Smooth muscle cell (in vitro differentiated cells): ENCODE measurements around the gene MRLN. TPM values are rescaled to one million over a fixed set of nuclear protein-coding genes. Genes with fewer than 3 reads are reported as not detected.

ENCODE experiments used
- DNase-seq: peaks from one replicate; lab custom pipeline; 2025; ENCODE audit not compliant: unreplicated experiment; lab: John Stamatoyannopoulos, UW
- H2AFZ ChIP-seq: fragments of 200-600 bp; sonication (generic); 2 replicates; pipeline ENCODE4 v1.6.0; 2016; ENCODE audit warnings: antibody characterized with exemption, low read depth, mild to moderate bottlenecking
- H3F3A ChIP-seq: fragments of 200-600 bp; sonication (generic); 2 replicates; pipeline ENCODE4 v1.6.0; 2017; ENCODE audit warnings: antibody characterized with exemption, low read depth
- H3K27ac ChIP-seq: fragments of 200-600 bp; sonication (generic); 2 replicates; pipeline ENCODE4 v1.5.1; 2016; ENCODE audit warnings: low read depth, mild to moderate bottlenecking
- H3K27me3 ChIP-seq: fragments of 200-600 bp; sonication (generic); 2 replicates; pipeline ENCODE4 v1.6.1; 2016; ENCODE audit warnings: low read depth, mild to moderate bottlenecking
- H3K36me3 ChIP-seq: fragments of 200-600 bp; sonication (generic); 2 replicates; pipeline ENCODE4 v1.5.1; 2016; ENCODE audit warnings: low read depth
- H3K4me1 ChIP-seq: fragments of 200-600 bp; sonication (generic); 2 replicates; pipeline ENCODE4 v1.5.1; 2016; ENCODE audit warnings: low read depth
- H3K4me2 ChIP-seq: fragments of 200-600 bp; sonication (generic); 2 replicates; pipeline ENCODE4 v1.6.0; 2016; ENCODE audit warnings: mild to moderate bottlenecking
- H3K4me3 ChIP-seq: fragments of 200-600 bp; sonication (generic); 2 replicates; pipeline ENCODE4 v1.5.1; 2016; ENCODE audit warnings: mild to moderate bottlenecking
- H3K79me2 ChIP-seq: fragments of 200-600 bp; sonication (generic); 2 replicates; pipeline ENCODE4 v1.6.0; 2016; ENCODE audit warnings: low read depth, mild to moderate bottlenecking
- H3K9ac ChIP-seq: fragments of 200-600 bp; sonication (generic); 2 replicates; pipeline ENCODE4 v1.6.0; 2016; ENCODE audit warnings: low read depth
- H3K9me3 ChIP-seq: fragments of 200-600 bp; sonication (generic); replicated peaks from 2 replicates; pipeline ENCODE4 v1.5.1; 2016; ENCODE audit warnings: low read depth
- H4K20me1 ChIP-seq: fragments of 200-600 bp; sonication (generic); 2 replicates; pipeline ENCODE4 v1.6.0; 2016; ENCODE audit warnings: low read depth
- WGBS: methylation state at CpG from one replicate; pipeline ENCODE4 v1.1.7; 2016; ENCODE audit warnings: low lambda C conversion rate; 5-methylcytosine and 5-hydroxymethylcytosine counted together
- polyA plus RNA-seq: library from polyadenylated mRNA; unstranded; fragments of >200 nt; fragmentation: Nextera tagmentation; extraction: Ambion mirVana; gene quantifications from 2 replicates; pipeline ENCODE4 v1.2.1, GENCODE V29; 2016
- total RNA-seq: library from RNA; depleted of rRNA; stranded (reverse); fragments of >200 nt; gene quantifications from 2 replicates; pipeline ENCODE4 v1.2.3, GENCODE V29; 2014
- TF ChIP-seq, protein P1 (sequence below): fragments of 200-600 bp; sonication (generic); IDR thresholded peaks from 2 replicates; pipeline ENCODE4 v1.5.1; 2017; ENCODE audit warnings: borderline replicate concordance, mild to moderate bottlenecking, antibody characterized with exemption; ENCODE audit not compliant: insufficient read depth, poor library complexity, severe bottlenecking

MRLN gene
- total RNA-seq (not detected in 2 replicates), polyA plus RNA-seq (not detected in 2 replicates)

DNA sequence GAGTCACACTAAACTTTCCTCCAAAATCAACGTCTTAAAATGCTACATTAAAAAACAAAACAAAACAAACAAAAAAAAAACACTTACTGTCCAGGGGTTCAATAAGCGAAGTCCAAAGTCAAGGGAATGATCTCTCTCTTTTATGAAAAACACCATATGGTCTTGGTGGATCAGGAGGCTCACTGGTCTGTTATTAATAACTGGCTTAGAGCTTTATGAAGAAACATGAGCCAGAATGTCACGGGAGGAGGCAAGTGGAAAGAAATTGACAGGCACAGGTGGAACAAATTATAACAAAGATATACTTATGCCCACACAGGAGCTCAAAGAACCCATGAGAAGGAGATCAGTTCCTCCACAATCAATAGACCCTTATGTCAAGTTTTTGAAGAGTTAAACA, at the start of gene MRLN:
Gene MRLN (minus strand): TSS at position 189 of the 400 bp plus-strand sequence.
- no peak within 1 kb of the TSS for H3K9ac ChIP-seq
- 73% methylated on average over 3 of the region's 3 CpGs for WGBS

GRCh38 chr10:59801171-59801570, 47.9 kb upstream of the MRLN start:
- Histone ChIP-seq H3K36me3 (peaks cover 19% of the 10 kb centered on the region), H3F3A (no peaks in the 10 kb centered on the region), H3K4me3 (no peak overlapping the region), H3K4me1 (no peaks in the 10 kb centered on the region), H3K4me2 (no peak overlapping the region), H3K27me3 (no peaks in the 10 kb centered on the region), H3K27ac (no peak overlapping the region), H3K9me3 (peaks cover 3% of the 10 kb centered on the region), H3K79me2 (no peaks in the 10 kb centered on the region), H2AFZ (no peak overlapping the region), H4K20me1 (peaks cover 10% of the 10 kb centered on the region), H3K9ac (no peak overlapping the region)
- no peak for DNase-seq
- WGBS: 96% methylated on average over 2 of the region's 2 CpGs
- TF ChIP-seq, protein P1, sequence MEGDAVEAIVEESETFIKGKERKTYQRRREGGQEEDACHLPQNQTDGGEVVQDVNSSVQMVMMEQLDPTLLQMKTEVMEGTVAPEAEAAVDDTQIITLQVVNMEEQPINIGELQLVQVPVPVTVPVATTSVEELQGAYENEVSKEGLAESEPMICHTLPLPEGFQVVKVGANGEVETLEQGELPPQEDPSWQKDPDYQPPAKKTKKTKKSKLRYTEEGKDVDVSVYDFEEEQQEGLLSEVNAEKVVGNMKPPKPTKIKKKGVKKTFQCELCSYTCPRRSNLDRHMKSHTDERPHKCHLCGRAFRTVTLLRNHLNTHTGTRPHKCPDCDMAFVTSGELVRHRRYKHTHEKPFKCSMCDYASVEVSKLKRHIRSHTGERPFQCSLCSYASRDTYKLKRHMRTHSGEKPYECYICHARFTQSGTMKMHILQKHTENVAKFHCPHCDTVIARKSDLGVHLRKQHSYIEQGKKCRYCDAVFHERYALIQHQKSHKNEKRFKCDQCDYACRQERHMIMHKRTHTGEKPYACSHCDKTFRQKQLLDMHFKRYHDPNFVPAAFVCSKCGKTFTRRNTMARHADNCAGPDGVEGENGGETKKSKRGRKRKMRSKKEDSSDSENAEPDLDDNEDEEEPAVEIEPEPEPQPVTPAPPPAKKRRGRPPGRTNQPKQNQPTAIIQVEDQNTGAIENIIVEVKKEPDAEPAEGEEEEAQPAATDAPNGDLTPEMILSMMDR: no peak

More for the DNA sequence above, at the start of gene MRLN:
- TF ChIP-seq, protein P1: no peak
- H3K27me3 ChIP-seq: no peaks in the 10 kb centered on the region
- no peaks in the 10 kb centered on the region for H3K79me2 ChIP-seq
- DNase-seq: no peak
- H4K20me1 ChIP-seq: no peaks in the 10 kb centered on the region
- H2AFZ ChIP-seq: no peak within 1 kb of the TSS
- no peaks in the 10 kb centered on the region for H3F3A ChIP-seq
- no peak within 1 kb of the TSS for H3K4me3 ChIP-seq
- H3K4me2 ChIP-seq: no peak within 1 kb of the TSS
- no peaks in the 10 kb centered on the region for H3K4me1 ChIP-seq
- H3K27ac ChIP-seq: no peak within 1 kb of the TSS
- no peaks in the 10 kb centered on the region for H3K9me3 ChIP-seq
- H3K36me3 ChIP-seq: no peaks in the 10 kb centered on the region

GRCh38 chr10:59799421-59799820, 46.2 kb upstream of the MRLN start:
- no peak for DNase-seq
- Histone ChIP-seq H3K36me3 (peaks cover 19% of the 10 kb centered on the region), H2AFZ (no peak overlapping the region), H3K79me2 (no peaks in the 10 kb centered on the region), H3K4me1 (no peaks in the 10 kb centered on the region), H3K9ac (no peak overlapping the region), H3K4me2 (no peak overlapping the region), H3K4me3 (no peak overlapping the region), H3K9me3 (peaks cover 3% of the 10 kb centered on the region), H3K27ac (no peak overlapping the region), H4K20me1 (peaks cover 10% of the 10 kb centered on the region), H3K27me3 (no peaks in the 10 kb centered on the region), H3F3A (no peaks in the 10 kb centered on the region)
- TF ChIP-seq, protein P1: no peak
- 86% methylated on average over 1 of the region's 1 CpG for WGBS

DNA sequence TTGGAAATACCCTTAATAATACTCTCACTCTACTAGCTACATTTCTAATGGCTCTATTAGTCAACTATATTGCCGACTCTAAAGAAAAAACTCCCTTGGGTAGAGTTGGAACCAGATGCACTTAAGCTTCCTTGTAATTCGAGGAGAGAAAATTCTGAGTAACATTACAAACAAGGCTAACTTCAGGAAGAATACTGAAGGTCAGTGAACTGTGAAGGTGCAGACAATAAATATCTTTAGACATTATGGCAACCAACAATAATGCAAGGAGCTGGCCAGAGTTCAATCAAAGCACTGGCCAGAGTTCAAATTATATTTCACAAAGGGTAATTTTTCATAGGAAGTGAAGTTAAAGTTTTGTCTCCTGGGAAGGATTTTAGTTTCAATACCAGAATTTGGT, 40.7 kb upstream of the MRLN start:
- 85% methylated on average over 2 of the region's 2 CpGs for WGBS
- H3K4me2 ChIP-seq: no peak overlapping the region
- H3K4me1 ChIP-seq: no peaks in the 10 kb centered on the region
- DNase-seq: no peak
- no peak overlapping the region for H2AFZ ChIP-seq
- TF ChIP-seq, protein P1: no peak
- no peaks in the 10 kb centered on the region for H4K20me1 ChIP-seq
- no peaks in the 10 kb centered on the region for H3K9me3 ChIP-seq
- no peaks in the 10 kb centered on the region for H3K27me3 ChIP-seq
- peaks cover 34% of the 10 kb centered on the region for H3K36me3 ChIP-seq
- H3K4me3 ChIP-seq: no peak overlapping the region
- H3F3A ChIP-seq: no peaks in the 10 kb centered on the region
- no peaks in the 10 kb centered on the region for H3K79me2 ChIP-seq
- H3K27ac ChIP-seq: no peak overlapping the region
- no peak overlapping the region for H3K9ac ChIP-seq
